GM19397 (cell line): ENCODE measurements around the gene ADGRF1.
"Not testable (repeated sequence)": the region's sequence is repeated elsewhere in the genome, so short reads cannot be mapped to it uniquely, and the experiment has no call there.

Experiments
- ATAC-seq: cut with Tn5 transposase; IDR thresholded peaks from one replicate; pipeline ENCODE4 v1.9.1; 2021; ENCODE audit warnings: mild to moderate bottlenecking, moderate library complexity; ENCODE audit not compliant: unreplicated experiment

Gene ADGRF1

GRCh38 chr6:47061309-47062300, 19.5 kb upstream of the ADGRF1 start:
- ATAC-seq: no peak

GRCh38 chr6:47059216-47059885, 17.2 kb upstream of the ADGRF1 start:
- no peak for ATAC-seq

GRCh38 chr6:47057830-47058540, 15.9 kb upstream of the ADGRF1 start:
- no peak for ATAC-seq

- ATAC-seq: no peak
Measured at GRCh38 chr6:47056832-47057231, 14.7 kb upstream of the ADGRF1 start.

GRCh38 chr6:47054302-47054701, 12.2 kb upstream of the ADGRF1 start:
- not testable (repeated sequence) for ATAC-seq

GRCh38 chr6:47048638-47049037, 6.5 kb upstream of the ADGRF1 start:
- ATAC-seq: no peak

GRCh38 chr6:47047479-47048407, 5.6 kb upstream of the ADGRF1 start:
- no peak for ATAC-seq

GRCh38 chr6:47047097-47047478, 5.0 kb upstream of the ADGRF1 start:
- ATAC-seq: no peak

GRCh38 chr6:47044397-47044796, 2.3 kb upstream of the ADGRF1 start:
- ATAC-seq: no peak

- ATAC-seq: no peak
Measured at GRCh38 chr6:47043286-47043685, 1.2 kb upstream of the ADGRF1 start.

GRCh38 chr6:47041741-47042140, 391 bp downstream of the ADGRF1 start:
- no peak for ATAC-seq

GRCh38 chr6:47034926-47035325, 7.2 kb downstream of the ADGRF1 start:
- ATAC-seq: no peak

GRCh38 chr6:47034421-47034820, 7.7 kb downstream of the ADGRF1 start:
- ATAC-seq: no peak

GRCh38 chr6:47032974-47033765, 9.0 kb downstream of the ADGRF1 start:
- no peak for ATAC-seq

GRCh38 chr6:47031656-47032055, 10.5 kb downstream of the ADGRF1 start:
- no peak for ATAC-seq

- ATAC-seq: no peak
Measured at GRCh38 chr6:47029865-47030561, 12.1 kb downstream of the ADGRF1 start.

- ATAC-seq: no peak
Measured at GRCh38 chr6:47028835-47029360, 13.2 kb downstream of the ADGRF1 start.

- ATAC-seq: no peak
Measured at GRCh38 chr6:47027315-47027714, 14.8 kb downstream of the ADGRF1 start.

GRCh38 chr6:47026679-47027078, 15.5 kb downstream of the ADGRF1 start:
- ATAC-seq: no peak
